IPS-18a (cell line): ENCODE data around the gene DGUOK.
"Not testable (repeated sequence)": the region's sequence is repeated elsewhere in the genome, so short reads cannot be mapped to it uniquely, and the experiment has no call there.

Source experiments
- H3K27ac ChIP-seq: one replicate; pipeline ENCODE4 v1.5.1; 2013; ENCODE audit warnings: low read length
- H3K27me3 ChIP-seq: one replicate; pipeline ENCODE4 v1.6.1; 2013; ENCODE audit warnings: mild to moderate bottlenecking, low read length; ENCODE audit not compliant: control insufficient read depth, insufficient read depth
- H3K36me3 ChIP-seq: one replicate; pipeline ENCODE4 v1.6.1; 2013; ENCODE audit warnings: low read depth, low read length; ENCODE audit not compliant: control insufficient read depth
- H3K4me1 ChIP-seq: one replicate; pipeline ENCODE4 v1.6.1; 2013; ENCODE audit warnings: low read depth, low read length; ENCODE audit not compliant: control insufficient read depth
- H3K4me3 ChIP-seq: one replicate; pipeline ENCODE4 v1.5.1; 2013; ENCODE audit warnings: low read length
- H3K9ac ChIP-seq: one replicate; pipeline ENCODE4 v1.6.1; 2013; ENCODE audit warnings: mild to moderate bottlenecking, low read length, moderate library complexity
- H3K9me3 ChIP-seq: one replicate; pipeline ENCODE4 v1.6.1; 2013; ENCODE audit warnings: low read depth, low read length; ENCODE audit not compliant: control insufficient read depth

The DGUOK gene

GRCh38 chr2:73927344-73927743 lies 664 bp downstream of the DGUOK start:
- Histone ChIP-seq H3K4me1 (no peaks in the 10 kb centered on the region), H3K9me3 (no peaks in the 10 kb centered on the region)

GRCh38 chr2:73928963-73929347 lies 2.3 kb downstream of the DGUOK start:
- Histone ChIP-seq H3K9me3 (no peaks in the 10 kb centered on the region), H3K27me3 (no peaks in the 10 kb centered on the region), H3K9ac (no peak overlapping the region), H3K36me3 (peaks cover 10% of the 10 kb centered on the region), H3K27ac (no peak overlapping the region), H3K4me3 (no peak overlapping the region), H3K4me1 (no peaks in the 10 kb centered on the region)

More at GRCh38 chr2:73927344-73927743, 664 bp downstream of the DGUOK start:
- Histone ChIP-seq H3K27ac (peak overlapping the region; percentile 69), H3K27me3 (no peaks in the 10 kb centered on the region), H3K4me3 (peak overlapping the region; percentile 95), H3K9ac (peak overlapping the region; percentile 98), H3K36me3 (no peaks in the 10 kb centered on the region)

GRCh38 chr2:73930386-73930785 lies 3.7 kb downstream of the DGUOK start:
- no peaks in the 10 kb centered on the region for H3K4me1 ChIP-seq

GRCh38 chr2:73931531-73932500 lies 5.1 kb downstream of the DGUOK start:
- no peak overlapping the region for H3K9ac ChIP-seq
- no peaks in the 10 kb centered on the region for H3K27me3 ChIP-seq
- no peaks in the 10 kb centered on the region for H3K4me1 ChIP-seq
- no peak overlapping the region for H3K4me3 ChIP-seq
- no peak overlapping the region for H3K27ac ChIP-seq
- no peaks in the 10 kb centered on the region for H3K9me3 ChIP-seq
- H3K36me3 ChIP-seq: peaks cover 11% of the 10 kb centered on the region

More at GRCh38 chr2:73930386-73930785, 3.7 kb downstream of the DGUOK start:
- Histone ChIP-seq H3K9ac (no peak overlapping the region), H3K27ac (no peak overlapping the region), H3K4me3 (no peak overlapping the region), H3K9me3 (no peaks in the 10 kb centered on the region), H3K27me3 (no peaks in the 10 kb centered on the region), H3K36me3 (peaks cover 10% of the 10 kb centered on the region)

- H3K27ac ChIP-seq: no peak overlapping the region
- H3K27me3 ChIP-seq: no peaks in the 10 kb centered on the region
- H3K9me3 ChIP-seq: no peaks in the 10 kb centered on the region
- peaks cover 15% of the 10 kb centered on the region for H3K36me3 ChIP-seq
- no peak overlapping the region for H3K4me3 ChIP-seq
- no peaks in the 10 kb centered on the region for H3K4me1 ChIP-seq
- H3K9ac ChIP-seq: no peak overlapping the region
Observed at GRCh38 chr2:73933194-73933593, 6.5 kb downstream of the DGUOK start.

GRCh38 chr2:73935641-73936040 lies 9.0 kb downstream of the DGUOK start:
- no peak overlapping the region for H3K27ac ChIP-seq
- no peaks in the 10 kb centered on the region for H3K27me3 ChIP-seq
- no peak overlapping the region for H3K9ac ChIP-seq
- no peaks in the 10 kb centered on the region for H3K4me1 ChIP-seq
- H3K4me3 ChIP-seq: no peak overlapping the region
- H3K36me3 ChIP-seq: peaks cover 30% of the 10 kb centered on the region
- no peaks in the 10 kb centered on the region for H3K9me3 ChIP-seq

GRCh38 chr2:73937103-73937885 lies 10.6 kb downstream of the DGUOK start:
- Histone ChIP-seq H3K9me3 (no peaks in the 10 kb centered on the region), H3K4me1 (no peaks in the 10 kb centered on the region), H3K27me3 (no peaks in the 10 kb centered on the region), H3K4me3 (no peak overlapping the region), H3K27ac (no peak overlapping the region), H3K9ac (no peak overlapping the region), H3K36me3 (peaks cover 36% of the 10 kb centered on the region)

GRCh38 chr2:73937899-73938298 lies 11.2 kb downstream of the DGUOK start:
- no peak overlapping the region for H3K4me3 ChIP-seq
- H3K27ac ChIP-seq: no peak overlapping the region
- H3K4me1 ChIP-seq: no peaks in the 10 kb centered on the region
- no peaks in the 10 kb centered on the region for H3K27me3 ChIP-seq
- no peak overlapping the region for H3K9ac ChIP-seq
- peaks cover 31% of the 10 kb centered on the region for H3K36me3 ChIP-seq
- no peaks in the 10 kb centered on the region for H3K9me3 ChIP-seq

- Histone ChIP-seq H3K4me1 (no peaks in the 10 kb centered on the region), H3K27me3 (no peaks in the 10 kb centered on the region), H3K27ac (no peak overlapping the region), H3K9ac (no peak overlapping the region), H3K9me3 (no peaks in the 10 kb centered on the region), H3K36me3 (peaks cover 26% of the 10 kb centered on the region), H3K4me3 (no peak overlapping the region)
Observed at GRCh38 chr2:73938718-73939352, 12.2 kb downstream of the DGUOK start.

GRCh38 chr2:73939419-73939818 lies 12.7 kb downstream of the DGUOK start:
- Histone ChIP-seq H3K4me3 (no peak overlapping the region), H3K27ac (no peak overlapping the region), H3K9me3 (no peaks in the 10 kb centered on the region), H3K27me3 (no peaks in the 10 kb centered on the region), H3K4me1 (no peaks in the 10 kb centered on the region), H3K36me3 (peaks cover 26% of the 10 kb centered on the region), H3K9ac (no peak overlapping the region)

- not testable (repeated sequence) for H3K4me3 ChIP-seq, H3K4me1 ChIP-seq, H3K9ac ChIP-seq, H3K9me3 ChIP-seq, H3K27me3 ChIP-seq, H3K27ac ChIP-seq
- H3K36me3 ChIP-seq: peaks cover 27% of the 10 kb centered on the region
Observed at GRCh38 chr2:73940066-73940465, 13.4 kb downstream of the DGUOK start.
